Kidney (tissue), 14 donors: Measurements from ENCODE around the gene TRIM9. TPM values are rescaled to one million over a fixed set of nuclear protein-coding genes. Genes with fewer than 3 reads are reported as not detected.
A peak's percentile ranks its signal among the peaks of the same experiment; 100 is the strongest.

ENCODE experiments used
- DNase-seq, 5 donors: peaks; one replicate each; pipeline ENCODE4 v3.0.0-alpha.2; 2013 to 2020
- FAIRE-seq: peaks from 2 replicates; lab custom pipeline; 2012; peaks lifted over from hg19 to GRCh38; lab: Jason Lieb, UNC
- H3K27ac ChIP-seq, 2 donors: one replicate each; pipeline ENCODE4 v1.7.0; 2013; ENCODE audit warnings: low read depth in 2 of 2, low read length in 2 of 2, inconsistent platforms in 1 of 2
- H3K27me3 ChIP-seq: one replicate; pipeline ENCODE4 v1.7.1; 2013; ENCODE audit warnings: low read length, inconsistent platforms; ENCODE audit not compliant: control insufficient read depth, insufficient read depth
- H3K36me3 ChIP-seq, 3 donors: one replicate each; pipeline versions ENCODE4 v1.7.0 to v1.7.1; 2013; ENCODE audit warnings: low read length in 3 of 3, control low read depth in 1 of 3, inconsistent platforms in 1 of 3; ENCODE audit not compliant: insufficient read depth in 3 of 3, control insufficient read depth in 2 of 3
- H3K4me1 ChIP-seq, 3 donors: one replicate each; pipeline versions ENCODE4 v1.7.0 to v1.7.1; 2013; ENCODE audit warnings: low read length in 3 of 3, inconsistent platforms in 1 of 3, low read depth in 1 of 3; ENCODE audit not compliant: control insufficient read depth in 2 of 3, insufficient read depth in 2 of 3
- H3K4me3 ChIP-seq, 3 donors: one replicate each; pipeline versions ENCODE4 v1.7.0 to v1.8.1; 2013; ENCODE audit warnings: low read length in 3 of 3, control low read depth in 1 of 3, inconsistent platforms in 1 of 3
- H3K9ac ChIP-seq, 3 donors: one replicate each; pipeline versions ENCODE4 v1.7.0 to v1.7.1; 2013; ENCODE audit warnings: low read length in 3 of 3, control low read depth in 1 of 3, inconsistent platforms in 1 of 3
- H3K9me3 ChIP-seq, 3 donors: one replicate each; pipeline versions ENCODE4 v1.7.0 to v1.7.1; 2013; ENCODE audit warnings: low read length in 3 of 3, control low read depth in 1 of 3, inconsistent platforms in 1 of 3; ENCODE audit not compliant: control insufficient read depth in 2 of 3, insufficient read depth in 1 of 3
- intact Hi-C: fragments of 100-400 bp; cut with DNase I; formaldehyde crosslinking; loops from one replicate; pipeline ENCODE4 v1.11.1; 2022
- polyA plus RNA-seq: library from polyadenylated mRNA; stranded (reverse); fragments of 350-450 nt; fragmentation: Illumina TruSeq; extraction: RNeasy Lipid Tissue Mini Kit (QIAGEN cat#74804); gene quantifications from one replicate; pipeline ENCODE4 v1.2.3, GENCODE V29; 2014; ENCODE audit warnings: low read depth, low replicate concordance; ENCODE audit not compliant: insufficient read depth
- total RNA-seq: library from RNA; stranded (reverse); fragmentation: NEBNext Ultra II Directional; extraction: Animal tissue kit (Norgen Biotek cat#: 25700); gene quantifications from one replicate; pipeline ENCODE4 v1.2.1, GENCODE V29; 2021
- TF ChIP-seq, protein P1 (sequence below): IDR thresholded peaks from 3 replicates; pipeline ENCODE4 v1.5.1; 2012; ENCODE audit warnings: mild to moderate bottlenecking, moderate library complexity, borderline replicate concordance; ENCODE audit not compliant: insufficient read depth; ENCODE audit errors: extremely low read depth
- donor health status: control.
- donor health status: control.
- donor health status: control.
- donor health status: control.
- donor health status: control.
- donor health status: DM: yes; HTN: yes; CAD: no.
- donor health status: Normal renal cell carcinoma (clear cell type).

Gene TRIM9
- total and polyA plus RNA-seq, 2 donors from 2014 or later: 0.67 to 2.0 TPM

- no peak overlapping the region for H3K27ac ChIP-seq
- intact Hi-C loops: no loop called here
- peaks cover 0 to 3% (median 3%) of the 10 kb centered on the region in 3 donors for H3K4me1 ChIP-seq
- no peaks in the 10 kb centered on the region for H3K9me3 ChIP-seq
- H3K9ac ChIP-seq: no peak overlapping the region
- FAIRE-seq (no peak), DNase-seq (no peak)
- H3K4me3 ChIP-seq: no peak overlapping the region
- TF ChIP-seq, protein P1, sequence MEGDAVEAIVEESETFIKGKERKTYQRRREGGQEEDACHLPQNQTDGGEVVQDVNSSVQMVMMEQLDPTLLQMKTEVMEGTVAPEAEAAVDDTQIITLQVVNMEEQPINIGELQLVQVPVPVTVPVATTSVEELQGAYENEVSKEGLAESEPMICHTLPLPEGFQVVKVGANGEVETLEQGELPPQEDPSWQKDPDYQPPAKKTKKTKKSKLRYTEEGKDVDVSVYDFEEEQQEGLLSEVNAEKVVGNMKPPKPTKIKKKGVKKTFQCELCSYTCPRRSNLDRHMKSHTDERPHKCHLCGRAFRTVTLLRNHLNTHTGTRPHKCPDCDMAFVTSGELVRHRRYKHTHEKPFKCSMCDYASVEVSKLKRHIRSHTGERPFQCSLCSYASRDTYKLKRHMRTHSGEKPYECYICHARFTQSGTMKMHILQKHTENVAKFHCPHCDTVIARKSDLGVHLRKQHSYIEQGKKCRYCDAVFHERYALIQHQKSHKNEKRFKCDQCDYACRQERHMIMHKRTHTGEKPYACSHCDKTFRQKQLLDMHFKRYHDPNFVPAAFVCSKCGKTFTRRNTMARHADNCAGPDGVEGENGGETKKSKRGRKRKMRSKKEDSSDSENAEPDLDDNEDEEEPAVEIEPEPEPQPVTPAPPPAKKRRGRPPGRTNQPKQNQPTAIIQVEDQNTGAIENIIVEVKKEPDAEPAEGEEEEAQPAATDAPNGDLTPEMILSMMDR: no peak
- no peaks in the 10 kb centered on the region for H3K36me3 ChIP-seq
- no peaks in the 10 kb centered on the region for H3K27me3 ChIP-seq
These were observed 148.5 kb downstream of the TRIM9 start for GRCh38 chr14:50946234-50946935.

DNA sequence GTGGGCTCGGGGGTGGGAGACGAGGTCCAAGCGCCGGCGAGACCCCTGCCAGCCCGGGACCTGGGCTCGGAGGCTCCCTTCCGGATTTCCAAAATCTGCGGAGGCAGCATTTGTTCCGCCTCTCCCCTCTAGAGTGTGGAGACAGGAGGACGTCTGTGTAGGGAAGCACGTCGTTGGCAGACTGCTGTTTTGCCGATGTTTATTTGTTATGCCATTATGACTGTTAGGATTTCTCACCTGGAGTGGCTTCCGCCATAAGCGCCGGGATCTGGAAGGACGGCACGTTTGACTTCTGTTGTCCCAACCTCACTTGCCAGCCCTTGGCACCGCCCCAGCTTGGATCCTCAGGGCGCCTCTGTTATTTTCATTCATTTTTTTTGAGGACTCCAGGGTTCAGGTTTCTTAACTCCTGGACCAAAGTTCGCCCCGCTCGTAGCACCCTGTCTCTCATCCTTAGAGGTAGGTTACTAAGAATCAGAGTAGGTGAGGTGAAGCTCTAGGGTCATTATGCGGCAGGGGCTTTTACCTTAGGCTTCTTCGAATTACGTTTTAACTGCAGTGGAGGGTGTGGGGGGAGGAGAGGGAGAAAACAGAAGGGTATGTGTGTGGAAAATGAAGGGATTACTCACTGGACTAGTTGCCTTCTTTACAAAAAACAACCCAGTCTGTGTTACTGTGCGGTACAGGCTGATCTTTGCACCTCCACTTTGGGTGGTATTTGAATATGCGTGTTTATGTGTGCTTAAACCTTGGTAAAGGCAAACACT is 150.1 kb downstream of the TRIM9 start:
- DNase-seq (peak in 3 of 5 donors; percentile 39 to 72 (median 58)), FAIRE-seq (no peak)
- H3K27ac ChIP-seq: no peak overlapping the region

GRCh38 chr14:50943943-50944646 is 150.8 kb downstream of the TRIM9 start, which contains the start of gene PYGL:
PYGL (minus strand) TSS chr14:50944483; CDS start chr14:50944403, 80 bp downstream.
- peak within 1 kb of the TSS; percentile 5 to 63 for H3K27ac ChIP-seq
- intact Hi-C loops: no loop called here
- H3K4me3 ChIP-seq: peak within 1 kb of the TSS; percentile 64 to 74 (median 66)
- peak within 1 kb of the TSS; percentile 32 to 77 (median 47) for H3K9ac ChIP-seq
- H3K4me1 ChIP-seq: peaks cover 0 to 3% (median 3%) of the 10 kb centered on the region in 3 donors
- H3K27me3 ChIP-seq: no peaks in the 10 kb centered on the region
- H3K9me3 ChIP-seq: no peaks in the 10 kb centered on the region
- H3K36me3 ChIP-seq: no peaks in the 10 kb centered on the region
- FAIRE-seq: no peak
- TF ChIP-seq, protein P1: no peak
- DNase-seq: peak; percentile 69 to 92 (median 78)

More for the DNA sequence above, 150.1 kb downstream of the TRIM9 start:
- H3K4me1 ChIP-seq: peaks cover 0 to 3% (median 3%) of the 10 kb centered on the region in 3 donors
- no peaks in the 10 kb centered on the region for H3K36me3 ChIP-seq
- no peaks in the 10 kb centered on the region for H3K27me3 ChIP-seq
- H3K9ac ChIP-seq: peak overlapping the region in 2 of 3 donors; percentile 29 to 44
- TF ChIP-seq, protein P1: no peak
- H3K9me3 ChIP-seq: no peaks in the 10 kb centered on the region
- peak overlapping the region; percentile 48 to 66 (median 59) for H3K4me3 ChIP-seq
- intact Hi-C loops: no loop called here
